Activated gamma-delta T cell treated with anti-CD3 and anti-CD28 coated beads, Interleukin-2, amount 50 U/mL, for 16 hours (primary cell): ENCODE results near the gene PDE3A.
"Not testable (repeated sequence)": the region's sequence is repeated elsewhere in the genome, so short reads cannot be mapped to it uniquely, and the experiment has no call there.

Experiments
- DNase-seq: peaks from one replicate; pipeline ENCODE4 v3.0.0-alpha.2; 2020; ENCODE audit warnings: low read depth

The PDE3A gene

GRCh38 chr12:20551742-20552442 is 183.6 kb downstream of the PDE3A start:
- DNase-seq = not testable (repeated sequence)

- DNase-seq = not testable (repeated sequence)
Observed at GRCh38 chr12:20552586-20552985, 184.2 kb downstream of the PDE3A start.

GRCh38 chr12:20555015-20555414 is 186.7 kb downstream of the PDE3A start:
- no peak for DNase-seq

GRCh38 chr12:20555771-20556170 is 187.4 kb downstream of the PDE3A start:
- no peak for DNase-seq

GRCh38 chr12:20557096-20557495 is 188.8 kb downstream of the PDE3A start:
- no peak for DNase-seq

GRCh38 chr12:20560935-20561334 is 192.6 kb downstream of the PDE3A start:
- DNase-seq = no peak

- no peak for DNase-seq
Observed at GRCh38 chr12:20561871-20562270, 193.5 kb downstream of the PDE3A start.

GRCh38 chr12:20567413-20567812 is 199.1 kb downstream of the PDE3A start:
- DNase-seq = no peak

GRCh38 chr12:20572451-20572850 is 204.1 kb downstream of the PDE3A start:
- no peak for DNase-seq

GRCh38 chr12:20576528-20576927 is 208.2 kb downstream of the PDE3A start:
- no peak for DNase-seq

- DNase-seq = no peak
Observed at GRCh38 chr12:20577054-20577453, 208.7 kb downstream of the PDE3A start.

GRCh38 chr12:20578142-20578541 is 209.8 kb downstream of the PDE3A start:
- no peak for DNase-seq

- no peak for DNase-seq
Observed at GRCh38 chr12:20585055-20585625, 216.8 kb downstream of the PDE3A start.

GRCh38 chr12:20585913-20586312 is 217.6 kb downstream of the PDE3A start:
- no peak for DNase-seq

GRCh38 chr12:20588042-20588441 is 219.7 kb downstream of the PDE3A start:
- no peak for DNase-seq

GRCh38 chr12:20590570-20590969 is 222.2 kb downstream of the PDE3A start:
- no peak for DNase-seq

- DNase-seq = no peak
Observed at GRCh38 chr12:20592556-20592955, 224.2 kb downstream of the PDE3A start.

- DNase-seq = no peak
Observed at GRCh38 chr12:20593611-20594010, 225.3 kb downstream of the PDE3A start.

- no peak for DNase-seq
Observed at GRCh38 chr12:20596061-20596460, 227.7 kb downstream of the PDE3A start.

GRCh38 chr12:20599757-20600156 is 231.4 kb downstream of the PDE3A start:
- no peak for DNase-seq

- no peak for DNase-seq
Observed at GRCh38 chr12:20601668-20602280, 233.4 kb downstream of the PDE3A start.

- no peak for DNase-seq
Observed at GRCh38 chr12:20602641-20603391, 234.5 kb downstream of the PDE3A start.
